ENCODE results near the gene ABCC10.
"Not testable (repeated sequence)": the region's sequence is repeated elsewhere in the genome, so short reads cannot be mapped to it uniquely, and the experiment has no call there.

DNA sequence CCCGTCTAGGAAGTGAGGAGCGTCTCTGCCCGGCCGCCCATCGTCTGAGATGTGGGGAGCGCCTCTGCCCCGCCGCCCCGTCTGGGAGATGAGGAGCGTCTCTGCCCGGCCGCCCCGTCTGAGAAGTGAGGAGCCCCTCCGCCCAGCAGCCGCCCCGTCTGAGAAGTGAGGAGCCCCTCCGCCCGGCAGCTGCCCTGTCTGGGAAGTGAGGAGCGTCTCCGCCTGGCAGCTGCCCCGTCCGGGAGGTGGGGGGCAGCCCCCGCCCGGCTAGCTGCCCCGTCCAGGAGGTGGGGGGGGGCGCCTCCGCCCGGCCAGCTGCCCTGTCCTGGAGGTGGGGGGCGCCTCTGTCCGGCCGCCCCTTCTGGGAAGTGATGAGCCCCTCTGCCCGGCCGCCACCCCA is 2.3 kb upstream of the ABCC10 start:
- TF ChIP-seq, protein P1, sequence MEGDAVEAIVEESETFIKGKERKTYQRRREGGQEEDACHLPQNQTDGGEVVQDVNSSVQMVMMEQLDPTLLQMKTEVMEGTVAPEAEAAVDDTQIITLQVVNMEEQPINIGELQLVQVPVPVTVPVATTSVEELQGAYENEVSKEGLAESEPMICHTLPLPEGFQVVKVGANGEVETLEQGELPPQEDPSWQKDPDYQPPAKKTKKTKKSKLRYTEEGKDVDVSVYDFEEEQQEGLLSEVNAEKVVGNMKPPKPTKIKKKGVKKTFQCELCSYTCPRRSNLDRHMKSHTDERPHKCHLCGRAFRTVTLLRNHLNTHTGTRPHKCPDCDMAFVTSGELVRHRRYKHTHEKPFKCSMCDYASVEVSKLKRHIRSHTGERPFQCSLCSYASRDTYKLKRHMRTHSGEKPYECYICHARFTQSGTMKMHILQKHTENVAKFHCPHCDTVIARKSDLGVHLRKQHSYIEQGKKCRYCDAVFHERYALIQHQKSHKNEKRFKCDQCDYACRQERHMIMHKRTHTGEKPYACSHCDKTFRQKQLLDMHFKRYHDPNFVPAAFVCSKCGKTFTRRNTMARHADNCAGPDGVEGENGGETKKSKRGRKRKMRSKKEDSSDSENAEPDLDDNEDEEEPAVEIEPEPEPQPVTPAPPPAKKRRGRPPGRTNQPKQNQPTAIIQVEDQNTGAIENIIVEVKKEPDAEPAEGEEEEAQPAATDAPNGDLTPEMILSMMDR (IDR thresholded peaks at IDR 0.05): not testable (repeated sequence)
- TF ChIP-seq POLR2A (IDR thresholded peaks at IDR 0.05): not testable (repeated sequence)
